ENCODE measurements around the gene TRPC4.
A peak's percentile ranks its signal among the peaks of the same experiment; 100 is the strongest.
"Not testable (repeated sequence)": the region's sequence is repeated elsewhere in the genome, so short reads cannot be mapped to it uniquely, and the experiment has no call there.

Gene TRPC4

GRCh38 chr13:37833411-37833810 lies 36.2 kb downstream of the TRPC4 start:
- no peak for DNase-seq (ENCODE audit: low read depth)

GRCh38 chr13:37816276-37816675 lies 53.3 kb downstream of the TRPC4 start:
- peak; percentile 13 for DNase-seq (ENCODE audit: low read depth)

- peak; percentile 81 for DNase-seq (ENCODE audit: low read depth)
Observed at GRCh38 chr13:37811441-37811840, 58.1 kb downstream of the TRPC4 start.

- DNase-seq (ENCODE audit: low read depth) = no peak
Observed at GRCh38 chr13:37806666-37807065, 62.9 kb downstream of the TRPC4 start.

GRCh38 chr13:37797631-37798030 lies 71.9 kb downstream of the TRPC4 start:
- DNase-seq (ENCODE audit: low read depth) = no peak

- DNase-seq (ENCODE audit: low read depth) = not testable (repeated sequence)
Observed at GRCh38 chr13:37796795-37797194, 72.8 kb downstream of the TRPC4 start.

GRCh38 chr13:37795326-37795725 lies 74.2 kb downstream of the TRPC4 start:
- no peak for DNase-seq (ENCODE audit: low read depth)

DNA sequence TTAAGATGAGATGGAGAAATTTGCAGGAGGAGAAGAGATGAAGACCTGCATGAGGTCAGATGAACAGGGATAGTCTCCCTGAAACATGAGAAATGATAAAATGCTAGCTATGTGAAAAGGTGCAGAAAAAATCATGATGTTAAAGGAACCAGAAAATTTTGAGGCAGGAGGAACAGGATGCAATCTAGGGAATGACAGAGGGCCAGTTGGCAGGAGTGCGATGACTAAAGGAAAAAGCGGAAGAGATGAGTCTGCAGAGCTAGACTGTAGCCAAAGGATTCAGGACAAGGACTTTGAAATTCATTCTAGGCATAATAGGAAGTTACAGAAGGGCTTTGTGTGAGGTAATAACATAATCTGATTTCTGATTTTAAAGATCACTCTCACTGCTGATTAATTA lies 77.9 kb downstream of the TRPC4 start:
- DNase-seq (ENCODE audit: low read depth) = peak; percentile 21

DNA sequence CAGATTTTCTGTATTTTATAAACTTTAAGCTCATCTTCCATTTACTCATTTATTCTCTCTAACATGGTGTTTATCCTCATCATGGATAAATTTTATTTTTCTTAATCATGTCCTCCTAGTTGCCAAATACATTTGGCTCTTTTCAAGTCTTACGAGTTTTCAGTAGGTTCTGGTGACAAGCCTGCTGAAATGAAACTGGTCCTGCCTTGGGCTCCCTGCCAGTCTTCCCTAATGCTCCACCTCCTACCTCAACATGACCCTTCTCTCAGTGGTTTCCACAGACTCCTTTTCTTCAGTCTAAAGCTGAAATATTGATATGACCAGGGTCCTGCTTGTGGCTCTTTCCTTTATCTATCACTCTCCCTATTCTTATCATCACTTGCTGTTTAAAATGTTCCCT lies 81.2 kb downstream of the TRPC4 start:
- no peak for DNase-seq (ENCODE audit: low read depth)

- no peak for DNase-seq (ENCODE audit: low read depth)
Observed at GRCh38 chr13:37777676-37778075, 91.9 kb downstream of the TRPC4 start.

GRCh38 chr13:37775871-37776270 lies 93.7 kb downstream of the TRPC4 start:
- peak; percentile 68 for DNase-seq (ENCODE audit: low read depth)

GRCh38 chr13:37772644-37773043 lies 96.9 kb downstream of the TRPC4 start:
- DNase-seq (ENCODE audit: low read depth) = no peak

GRCh38 chr13:37769545-37769944 lies 100.0 kb downstream of the TRPC4 start:
- DNase-seq (ENCODE audit: low read depth) = no peak

DNA sequence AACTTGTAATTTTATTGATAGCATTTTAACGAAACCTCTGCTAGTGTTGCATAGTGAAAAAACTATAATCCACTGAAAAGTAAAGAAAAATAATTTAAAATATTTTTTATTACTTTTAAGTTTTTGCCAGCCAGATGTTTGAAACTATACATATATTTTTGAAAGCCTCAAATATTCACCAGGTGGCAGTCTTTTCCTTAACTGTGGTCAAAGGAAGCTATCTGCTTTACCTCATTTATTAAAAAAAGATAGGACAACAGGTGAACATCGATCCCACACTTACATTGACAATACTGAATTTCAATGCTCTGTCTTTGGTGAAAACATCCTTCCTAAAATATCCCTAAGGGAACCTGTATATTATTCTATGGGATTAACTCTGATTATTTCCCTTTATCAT lies 100.5 kb downstream of the TRPC4 start:
- no peak for DNase-seq (ENCODE audit: low read depth)

- no peak for DNase-seq (ENCODE audit: low read depth)
Observed at GRCh38 chr13:37766502-37766901, 103.1 kb downstream of the TRPC4 start.

DNA sequence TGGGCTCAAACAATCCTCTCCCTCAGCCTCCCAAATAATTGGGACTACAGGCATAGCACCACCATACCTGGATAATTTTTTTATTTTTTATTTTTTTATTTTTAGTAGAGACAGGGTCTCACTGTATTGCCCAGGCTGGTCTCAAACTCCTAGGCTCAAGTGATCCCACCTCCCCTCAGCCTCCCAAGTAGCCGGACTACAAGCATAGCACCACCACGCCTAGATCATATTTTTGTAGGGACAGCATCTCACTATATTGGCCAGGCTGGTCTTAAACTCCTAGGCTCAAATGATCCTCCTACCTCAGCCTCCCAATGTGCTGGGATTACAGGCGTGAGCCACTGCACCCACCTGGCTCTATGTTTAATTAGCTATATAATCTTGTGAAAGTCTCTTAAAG lies 114.2 kb downstream of the TRPC4 start:
- no peak for DNase-seq (ENCODE audit: low read depth)

DNA sequence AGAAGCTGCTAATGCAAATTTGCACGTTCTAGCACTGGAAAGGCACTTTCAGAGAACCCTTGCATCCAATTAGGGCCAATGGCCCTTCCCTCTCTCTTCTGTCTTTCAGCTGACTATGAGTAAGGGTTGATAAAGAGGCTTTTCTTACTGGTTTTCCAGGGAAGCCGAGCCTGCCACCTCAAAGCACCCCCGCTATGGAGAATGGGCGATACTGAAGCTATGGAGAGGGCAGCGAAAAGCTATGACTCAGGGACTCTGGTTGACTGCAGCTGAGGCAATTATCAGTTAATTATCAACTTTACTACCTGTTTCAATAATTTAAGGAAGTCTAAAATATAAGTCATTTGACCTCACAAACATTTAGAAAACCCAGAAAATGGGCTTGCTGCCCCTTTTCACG lies 115.8 kb downstream of the TRPC4 start:
- DNase-seq (ENCODE audit: low read depth) = no peak

- no peak for DNase-seq (ENCODE audit: low read depth)
Observed at GRCh38 chr13:37752146-37752545, 117.4 kb downstream of the TRPC4 start.

GRCh38 chr13:37751025-37751424 lies 118.5 kb downstream of the TRPC4 start:
- no peak for DNase-seq (ENCODE audit: low read depth)

DNA sequence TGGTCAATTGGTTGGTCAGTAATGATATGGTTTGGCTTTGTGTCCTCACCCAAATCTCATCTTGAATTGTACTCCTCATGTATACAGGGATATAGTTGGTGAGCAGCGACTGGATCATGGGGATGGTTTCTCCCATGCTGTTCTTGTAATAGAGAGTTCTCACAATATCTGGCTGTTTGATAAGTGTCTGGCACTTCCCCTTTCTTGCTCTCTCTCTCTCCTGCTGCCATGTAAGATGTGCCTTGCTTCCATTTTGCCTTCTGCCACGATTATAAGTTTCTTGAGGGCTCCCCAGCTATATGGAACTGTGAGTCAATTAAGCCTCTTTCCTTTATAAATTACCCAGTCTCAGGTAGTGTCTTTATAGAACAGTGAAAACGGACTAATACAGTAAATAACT lies 120.7 kb downstream of the TRPC4 start:
- no peak for DNase-seq (ENCODE audit: low read depth)

DNA sequence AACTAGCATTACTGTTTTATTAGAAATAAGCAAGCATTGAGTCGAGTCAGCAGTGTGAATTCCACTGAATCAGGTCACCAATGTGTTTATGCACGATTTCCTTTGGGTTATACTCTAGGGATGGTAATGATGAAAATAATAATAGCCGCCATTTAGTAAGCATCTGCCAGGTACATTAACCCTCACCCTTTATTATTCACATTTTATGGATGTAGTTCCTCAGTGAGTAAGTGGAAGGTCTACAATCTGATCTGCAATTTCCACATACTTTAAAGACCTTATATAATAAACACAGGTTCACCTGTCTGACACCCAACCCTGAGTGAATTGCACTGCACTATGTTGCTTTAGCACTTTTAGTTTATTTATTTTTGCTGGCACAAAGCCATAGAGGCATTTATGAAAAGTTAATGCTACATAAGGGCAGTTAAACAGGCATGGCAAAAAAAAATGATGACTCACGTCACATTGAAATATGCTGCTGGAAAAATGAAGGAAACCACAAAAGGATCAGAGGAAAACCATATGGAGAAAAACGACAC lies 122.4 kb downstream of the TRPC4 start:
- peak; percentile 89 for DNase-seq (ENCODE audit: low read depth)

GRCh38 chr13:37741536-37741935 lies 128.0 kb downstream of the TRPC4 start:
- no peak for DNase-seq (ENCODE audit: low read depth)

DNA sequence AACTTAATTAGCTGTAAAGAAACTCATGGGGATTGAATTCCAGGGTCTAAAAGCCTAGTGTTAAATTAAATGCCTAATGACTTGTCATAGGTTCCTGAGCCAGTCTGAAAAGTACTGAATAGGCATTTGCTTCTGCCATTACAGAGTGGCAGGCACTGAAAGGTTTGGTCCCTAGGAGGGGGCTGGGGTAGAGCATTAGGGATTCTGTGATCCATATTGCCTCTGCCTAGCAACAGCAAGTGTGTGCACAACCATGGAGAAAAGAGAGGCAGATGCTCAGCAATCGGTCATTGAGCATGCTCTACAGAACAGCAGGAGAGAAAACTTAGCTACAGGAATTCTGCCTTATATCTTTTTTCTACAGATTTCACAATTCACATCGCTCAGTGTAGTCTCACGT lies 133.5 kb downstream of the TRPC4 start:
- DNase-seq (ENCODE audit: low read depth) = no peak

DNA sequence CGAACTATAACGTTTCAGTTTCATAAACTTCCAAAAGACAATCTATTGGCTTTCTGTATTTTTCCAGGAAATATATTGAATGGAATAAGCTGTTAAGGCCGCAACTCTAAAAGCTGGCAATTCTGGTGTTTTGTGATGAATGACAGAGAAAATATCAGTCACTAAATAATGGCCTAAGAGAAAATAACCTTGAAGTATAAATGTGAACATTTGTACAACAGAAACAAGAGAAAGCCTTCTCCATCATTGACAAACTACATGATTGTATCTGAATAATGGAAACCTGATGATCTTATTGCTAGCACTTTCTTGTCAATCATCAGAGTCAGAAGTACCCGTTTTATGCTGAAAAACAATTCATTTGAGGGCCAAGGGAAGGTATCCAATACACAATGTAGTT lies 134.3 kb downstream of the TRPC4 start:
- no peak for DNase-seq (ENCODE audit: low read depth)

DNA sequence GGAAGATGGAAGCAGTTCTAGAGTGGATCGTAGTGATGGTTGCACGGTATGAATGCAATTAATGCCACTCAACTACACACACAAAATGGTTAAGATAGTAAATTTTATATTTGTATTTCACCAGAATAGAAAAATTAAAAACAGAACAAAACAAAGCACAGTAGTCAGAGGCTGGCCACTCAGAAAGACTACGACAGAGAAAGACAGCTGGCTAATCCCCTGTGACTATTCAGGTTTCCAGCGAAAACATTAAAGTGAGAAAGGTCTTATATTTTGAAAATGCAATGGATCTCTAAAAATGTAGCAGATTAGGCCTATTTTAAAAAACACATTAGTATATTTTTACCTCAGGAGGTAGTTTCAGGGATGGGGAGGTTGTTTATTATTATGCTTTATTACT lies 139.7 kb downstream of the TRPC4 start:
- no peak for DNase-seq (ENCODE audit: low read depth)
